ENCODE results near the gene ABCB10.

The ABCB10 gene

DNA sequence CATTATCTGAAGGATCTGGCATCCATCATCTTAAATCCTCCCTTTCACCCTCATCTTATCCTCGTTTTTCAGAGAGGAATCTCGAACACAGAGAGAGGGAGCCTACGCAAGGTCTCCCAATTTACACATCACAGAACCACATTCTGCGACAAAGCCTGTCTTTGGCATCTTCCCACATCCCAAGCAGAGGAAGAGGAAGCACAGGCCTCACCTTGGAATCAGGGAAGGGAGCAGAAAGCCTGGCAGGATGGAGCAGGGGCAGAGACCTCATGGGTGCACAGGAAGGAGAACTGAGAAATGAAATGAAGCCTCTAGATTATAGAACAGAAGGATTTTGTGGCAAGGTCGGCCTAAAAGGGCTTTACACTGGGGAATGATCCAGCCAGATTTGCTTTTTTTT lies 5.8 kb downstream of the ABCB10 start:
- Histone ChIP-seq H3K4me2 (ENCODE audit: low read length) (no peak overlapping the region), H3K36me3 (ENCODE audit: control insufficient read depth, low read length) (peaks cover 14% of the 10 kb centered on the region), H3K27me3 (ENCODE audit: control insufficient read depth, low read length) (no peaks in the 10 kb centered on the region), H3K27ac (ENCODE audit: low read depth, low read length) (no peak overlapping the region), H3K9me3 (ENCODE audit: control insufficient read depth, insufficient read depth, low read length) (no peaks in the 10 kb centered on the region), H4K20me1 (ENCODE audit: control insufficient read depth, insufficient read depth, low read depth, low read length) (peaks cover 3% of the 10 kb centered on the region; the same call in 1 of the 2 replicates), H3F3A (ENCODE audit: control insufficient read depth, insufficient read depth) (peaks cover 7% of the 10 kb centered on the region), H3K4me1 (ENCODE audit: control insufficient read depth, low read length) (peaks cover 13% of the 10 kb centered on the region), H3K4me3 (ENCODE audit: low read length) (no peak overlapping the region), H3K79me2 (ENCODE audit: control insufficient read depth, low read length) (peaks cover 81% of the 10 kb centered on the region), H3K9me2 (replicated peaks; ENCODE audit: control insufficient read depth, low read length) (no peaks in the 10 kb centered on the region)
- TF ChIP-seq EZH2phosphoT487 (IDR thresholded peaks at IDR 0.05; ENCODE audit: borderline replicate concordance, low read length): no peak

GRCh38 chr1:229550812-229551567 lies 7.5 kb downstream of the ABCB10 start:
- peaks cover 64% of the 10 kb centered on the region for H3K79me2 ChIP-seq (ENCODE audit: control insufficient read depth, low read length)
- no peak overlapping the region for H3K27ac ChIP-seq (ENCODE audit: low read depth, low read length)
- H3K36me3 ChIP-seq (ENCODE audit: control insufficient read depth, low read length): peaks cover 19% of the 10 kb centered on the region
- no peaks in the 10 kb centered on the region; the same call in 1 of the 2 replicates for H4K20me1 ChIP-seq (ENCODE audit: control insufficient read depth, insufficient read depth, low read depth, low read length)
- no peaks in the 10 kb centered on the region for H3K9me2 ChIP-seq (replicated peaks; ENCODE audit: control insufficient read depth, low read length)
- no peak overlapping the region for H3K4me2 ChIP-seq (ENCODE audit: low read length)
- H3K9me3 ChIP-seq (ENCODE audit: control insufficient read depth, insufficient read depth, low read length): no peaks in the 10 kb centered on the region
- no peak overlapping the region for H3K4me3 ChIP-seq (ENCODE audit: low read length)
- no peaks in the 10 kb centered on the region for H3F3A ChIP-seq (ENCODE audit: control insufficient read depth, insufficient read depth)
- no peak for TF ChIP-seq EZH2phosphoT487 (IDR thresholded peaks at IDR 0.05; ENCODE audit: borderline replicate concordance, low read length)
- TF ChIP-seq, protein P1, sequence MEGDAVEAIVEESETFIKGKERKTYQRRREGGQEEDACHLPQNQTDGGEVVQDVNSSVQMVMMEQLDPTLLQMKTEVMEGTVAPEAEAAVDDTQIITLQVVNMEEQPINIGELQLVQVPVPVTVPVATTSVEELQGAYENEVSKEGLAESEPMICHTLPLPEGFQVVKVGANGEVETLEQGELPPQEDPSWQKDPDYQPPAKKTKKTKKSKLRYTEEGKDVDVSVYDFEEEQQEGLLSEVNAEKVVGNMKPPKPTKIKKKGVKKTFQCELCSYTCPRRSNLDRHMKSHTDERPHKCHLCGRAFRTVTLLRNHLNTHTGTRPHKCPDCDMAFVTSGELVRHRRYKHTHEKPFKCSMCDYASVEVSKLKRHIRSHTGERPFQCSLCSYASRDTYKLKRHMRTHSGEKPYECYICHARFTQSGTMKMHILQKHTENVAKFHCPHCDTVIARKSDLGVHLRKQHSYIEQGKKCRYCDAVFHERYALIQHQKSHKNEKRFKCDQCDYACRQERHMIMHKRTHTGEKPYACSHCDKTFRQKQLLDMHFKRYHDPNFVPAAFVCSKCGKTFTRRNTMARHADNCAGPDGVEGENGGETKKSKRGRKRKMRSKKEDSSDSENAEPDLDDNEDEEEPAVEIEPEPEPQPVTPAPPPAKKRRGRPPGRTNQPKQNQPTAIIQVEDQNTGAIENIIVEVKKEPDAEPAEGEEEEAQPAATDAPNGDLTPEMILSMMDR (IDR thresholded peaks at IDR 0.05; ENCODE audit: low read depth, low read length, poor library complexity, severe bottlenecking): no peak
- no peaks in the 10 kb centered on the region for H3K27me3 ChIP-seq (ENCODE audit: control insufficient read depth, low read length)
- no peaks in the 10 kb centered on the region for H3K4me1 ChIP-seq (ENCODE audit: control insufficient read depth, low read length)

GRCh38 chr1:229547542-229547941 lies 11.0 kb downstream of the ABCB10 start:
- Histone ChIP-seq H3K79me2 (ENCODE audit: control insufficient read depth, low read length) (peaks cover 31% of the 10 kb centered on the region), H3K27ac (ENCODE audit: low read depth, low read length) (no peak overlapping the region), H3K4me3 (ENCODE audit: low read length) (no peak overlapping the region), H4K20me1 (ENCODE audit: control insufficient read depth, insufficient read depth, low read depth, low read length) (no peaks in the 10 kb centered on the region), H3K9me3 (ENCODE audit: control insufficient read depth, insufficient read depth, low read length) (no peaks in the 10 kb centered on the region), H3K36me3 (ENCODE audit: control insufficient read depth, low read length) (peaks cover 40% of the 10 kb centered on the region), H3K4me1 (ENCODE audit: control insufficient read depth, low read length) (peaks cover 4% of the 10 kb centered on the region; the same call in 1 of the 2 replicates), H3F3A (ENCODE audit: control insufficient read depth, insufficient read depth) (no peaks in the 10 kb centered on the region), H3K9me2 (replicated peaks; ENCODE audit: control insufficient read depth, low read length) (no peaks in the 10 kb centered on the region), H3K4me2 (ENCODE audit: low read length) (no peak overlapping the region), H3K27me3 (ENCODE audit: control insufficient read depth, low read length) (no peaks in the 10 kb centered on the region)
- TF ChIP-seq EZH2phosphoT487 (IDR thresholded peaks at IDR 0.05; ENCODE audit: borderline replicate concordance, low read length): no peak

- Histone ChIP-seq H3K36me3 (ENCODE audit: control insufficient read depth, low read length) (peaks cover 58% of the 10 kb centered on the region), H3K9me3 (ENCODE audit: control insufficient read depth, insufficient read depth, low read length) (no peaks in the 10 kb centered on the region), H3K4me2 (ENCODE audit: low read length) (no peak overlapping the region), H3F3A (ENCODE audit: control insufficient read depth, insufficient read depth) (peaks cover 6% of the 10 kb centered on the region; the same call in 1 of the 2 replicates), H4K20me1 (ENCODE audit: control insufficient read depth, insufficient read depth, low read depth, low read length) (no peaks in the 10 kb centered on the region), H3K4me1 (ENCODE audit: control insufficient read depth, low read length) (peaks cover 4% of the 10 kb centered on the region; the same call in 1 of the 2 replicates), H3K79me2 (ENCODE audit: control insufficient read depth, low read length) (peaks cover 6% of the 10 kb centered on the region), H3K27me3 (ENCODE audit: control insufficient read depth, low read length) (no peaks in the 10 kb centered on the region), H3K9me2 (replicated peaks; ENCODE audit: control insufficient read depth, low read length) (no peaks in the 10 kb centered on the region), H3K27ac (ENCODE audit: low read depth, low read length) (no peak overlapping the region), H3K4me3 (ENCODE audit: low read length) (no peak overlapping the region)
- TF ChIP-seq, protein P1 (IDR thresholded peaks at IDR 0.05; ENCODE audit: low read depth, low read length, poor library complexity, severe bottlenecking): no peak
- TF ChIP-seq EZH2phosphoT487 (IDR thresholded peaks at IDR 0.05; ENCODE audit: borderline replicate concordance, low read length): no peak
Observed at GRCh38 chr1:229544587-229544986, 13.9 kb downstream of the ABCB10 start.
